ENCODE data around the gene MICOS13. TPM values are rescaled to one million over a fixed set of nuclear protein-coding genes. Genes with fewer than 3 reads are reported as not detected.

MICOS13 gene
- total RNA-seq, 4 donors from 2014 or later = 29.7 to 60.6 (median 50.7) TPM

DNA sequence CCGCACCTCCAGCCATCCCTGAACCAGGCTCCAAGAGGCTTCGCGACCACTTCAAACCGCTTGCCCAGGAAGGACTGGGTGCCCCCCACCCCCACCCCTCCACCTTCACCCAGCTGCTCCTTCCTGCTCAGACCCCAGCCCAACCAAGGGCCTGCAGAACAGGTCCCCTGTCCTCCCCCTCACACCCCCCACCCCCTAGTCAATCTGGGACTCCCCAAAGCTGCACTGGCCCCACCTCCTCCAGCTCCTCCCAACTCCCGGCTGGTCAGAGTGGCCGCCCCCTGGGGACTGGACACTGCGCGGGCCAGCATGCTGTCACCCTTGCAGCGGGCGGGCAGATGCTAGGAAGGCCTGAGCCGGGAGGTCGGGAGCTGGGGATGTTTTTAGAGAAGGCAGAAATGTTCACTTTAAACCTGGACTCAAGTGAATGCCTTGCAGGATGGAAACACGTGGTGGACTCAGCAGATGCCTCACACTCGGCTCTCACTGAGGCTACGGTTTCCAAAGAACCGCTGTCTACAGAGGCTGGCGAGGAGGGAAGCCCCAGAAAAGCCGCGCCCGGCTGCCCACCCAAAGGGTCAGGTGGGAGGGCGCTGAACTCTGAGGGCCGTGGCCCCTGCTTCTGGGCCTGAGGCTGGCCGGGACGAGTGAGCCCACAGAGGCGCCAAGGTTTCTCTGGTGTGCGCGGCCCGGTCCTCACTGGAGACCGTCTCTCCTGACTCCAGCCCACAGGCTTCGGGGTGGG, 17.7 kb upstream of the MICOS13 start:
- H3K27ac ChIP-seq = peak overlapping the region in 1 of 4 donors; percentile 31
- peaks cover 0 to 13% (median 0%) of the 10 kb centered on the region in 3 donors for H3K4me1 ChIP-seq
- no peaks in the 10 kb centered on the region for H3K27me3 ChIP-seq
- TF ChIP-seq, protein P1, sequence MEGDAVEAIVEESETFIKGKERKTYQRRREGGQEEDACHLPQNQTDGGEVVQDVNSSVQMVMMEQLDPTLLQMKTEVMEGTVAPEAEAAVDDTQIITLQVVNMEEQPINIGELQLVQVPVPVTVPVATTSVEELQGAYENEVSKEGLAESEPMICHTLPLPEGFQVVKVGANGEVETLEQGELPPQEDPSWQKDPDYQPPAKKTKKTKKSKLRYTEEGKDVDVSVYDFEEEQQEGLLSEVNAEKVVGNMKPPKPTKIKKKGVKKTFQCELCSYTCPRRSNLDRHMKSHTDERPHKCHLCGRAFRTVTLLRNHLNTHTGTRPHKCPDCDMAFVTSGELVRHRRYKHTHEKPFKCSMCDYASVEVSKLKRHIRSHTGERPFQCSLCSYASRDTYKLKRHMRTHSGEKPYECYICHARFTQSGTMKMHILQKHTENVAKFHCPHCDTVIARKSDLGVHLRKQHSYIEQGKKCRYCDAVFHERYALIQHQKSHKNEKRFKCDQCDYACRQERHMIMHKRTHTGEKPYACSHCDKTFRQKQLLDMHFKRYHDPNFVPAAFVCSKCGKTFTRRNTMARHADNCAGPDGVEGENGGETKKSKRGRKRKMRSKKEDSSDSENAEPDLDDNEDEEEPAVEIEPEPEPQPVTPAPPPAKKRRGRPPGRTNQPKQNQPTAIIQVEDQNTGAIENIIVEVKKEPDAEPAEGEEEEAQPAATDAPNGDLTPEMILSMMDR (IDR thresholded peaks at IDR 0.05) = no peak
- TF ChIP-seq EP300 (IDR thresholded peaks at IDR 0.05) = no peak
- TF ChIP-seq POLR2A (IDR thresholded peaks at IDR 0.05) = no peak
- no peak for TF ChIP-seq POLR2AphosphoS5 (IDR thresholded peaks at IDR 0.05)
- ATAC-seq = no peak
- H3K36me3 ChIP-seq = peaks cover 0 to 95% of the 10 kb centered on the region in 2 donors
- whole genome bisulfite sequencing, 2 donors (ENCODE audit: low coverage in 1 of 2) = 72% methylated on average over 13 of the region's 30 CpGs; no CpG with 5 or more reads in 1 of the 2 donors
- H3K9me3 ChIP-seq = no peaks in the 10 kb centered on the region
- H3K4me3 ChIP-seq = no peak overlapping the region

- Histone ChIP-seq H3K4me3 (no peak overlapping the region), H3K27ac (peak overlapping the region in 1 of 4 donors; percentile 31), H3K27me3 (no peaks in the 10 kb centered on the region), H3K9me3 (no peaks in the 10 kb centered on the region), H3K4me1 (peaks cover 0 to 21% (median 2%) of the 10 kb centered on the region in 3 donors), H3K36me3 (peaks cover 0 to 99% of the 10 kb centered on the region in 2 donors)
- 40 to 48% methylated on average over 8 to 9 of the region's 25 CpGs for WGBS, 2 donors (ENCODE audit: low coverage in 1 of 2)
- no peak for TF ChIP-seq EP300 (IDR thresholded peaks at IDR 0.05)
- TF ChIP-seq, protein P1 (IDR thresholded peaks at IDR 0.05) = no peak
- TF ChIP-seq POLR2A (IDR thresholded peaks at IDR 0.05) = no peak
- no peak for TF ChIP-seq POLR2AphosphoS5 (IDR thresholded peaks at IDR 0.05)
- ATAC-seq = no peak
Measured at GRCh38 chr19:5697022-5697889, 16.9 kb upstream of the MICOS13 start.

GRCh38 chr19:5696196-5697021, 16.1 kb upstream of the MICOS13 start:
- peaks cover 0 to 100% of the 10 kb centered on the region in 2 donors for H3K36me3 ChIP-seq
- no peaks in the 10 kb centered on the region for H3K27me3 ChIP-seq
- WGBS, 2 donors (ENCODE audit: low coverage in 1 of 2) = no CpG with 5 or more reads among the region's 42 CpGs
- no peaks in the 10 kb centered on the region for H3K9me3 ChIP-seq
- no peak overlapping the region for H3K27ac ChIP-seq
- TF ChIP-seq, protein P1 (IDR thresholded peaks at IDR 0.05) = no peak
- TF ChIP-seq POLR2A (IDR thresholded peaks at IDR 0.05) = no peak
- TF ChIP-seq POLR2AphosphoS5 (IDR thresholded peaks at IDR 0.05) = no peak
- no peak for TF ChIP-seq EP300 (IDR thresholded peaks at IDR 0.05)
- no peak for ATAC-seq
- peaks cover 0 to 29% (median 10%) of the 10 kb centered on the region in 3 donors for H3K4me1 ChIP-seq
- no peak overlapping the region for H3K4me3 ChIP-seq

DNA sequence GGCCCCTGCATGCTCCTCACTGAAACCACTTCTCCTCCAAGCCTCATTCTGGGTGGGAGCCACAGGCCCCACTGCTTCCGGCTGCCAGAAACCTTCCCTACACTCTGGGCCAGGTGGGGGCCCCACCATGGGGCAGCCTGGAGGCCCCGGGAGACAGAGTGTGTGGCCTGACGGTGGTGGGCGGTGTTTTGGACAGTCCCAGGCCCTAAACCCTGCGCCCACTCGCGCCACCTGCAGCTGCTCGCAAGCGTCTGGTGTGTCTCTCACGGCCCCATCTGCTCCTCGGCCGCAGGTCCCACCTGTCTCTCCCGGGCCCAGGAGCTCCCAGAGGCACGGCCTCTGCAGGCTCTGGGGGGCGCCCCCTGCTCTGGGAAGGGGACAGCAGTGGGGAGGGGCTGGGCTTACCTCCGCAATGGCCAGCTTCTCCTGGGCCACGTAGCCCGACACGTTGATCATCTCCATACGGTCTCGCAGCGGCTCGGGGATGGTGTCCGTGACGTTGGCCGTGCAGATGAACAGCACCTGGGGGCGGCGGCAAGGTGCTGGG, 15.4 kb upstream of the MICOS13 start:
- H3K36me3 ChIP-seq = peaks cover 0 to 94% of the 10 kb centered on the region in 2 donors
- no peak for ATAC-seq
- no peaks in the 10 kb centered on the region for H3K27me3 ChIP-seq
- H3K9me3 ChIP-seq = no peaks in the 10 kb centered on the region
- peaks cover 0 to 36% (median 11%) of the 10 kb centered on the region in 3 donors for H3K4me1 ChIP-seq
- H3K27ac ChIP-seq = no peak overlapping the region
- no peak for TF ChIP-seq POLR2A (IDR thresholded peaks at IDR 0.05)
- no peak overlapping the region for H3K4me3 ChIP-seq
- no CpG with 5 or more reads among the region's 28 CpGs for WGBS, 2 donors (ENCODE audit: low coverage in 1 of 2)
